ENCODE measurements around the gene RELN.

Gene RELN

DNA sequence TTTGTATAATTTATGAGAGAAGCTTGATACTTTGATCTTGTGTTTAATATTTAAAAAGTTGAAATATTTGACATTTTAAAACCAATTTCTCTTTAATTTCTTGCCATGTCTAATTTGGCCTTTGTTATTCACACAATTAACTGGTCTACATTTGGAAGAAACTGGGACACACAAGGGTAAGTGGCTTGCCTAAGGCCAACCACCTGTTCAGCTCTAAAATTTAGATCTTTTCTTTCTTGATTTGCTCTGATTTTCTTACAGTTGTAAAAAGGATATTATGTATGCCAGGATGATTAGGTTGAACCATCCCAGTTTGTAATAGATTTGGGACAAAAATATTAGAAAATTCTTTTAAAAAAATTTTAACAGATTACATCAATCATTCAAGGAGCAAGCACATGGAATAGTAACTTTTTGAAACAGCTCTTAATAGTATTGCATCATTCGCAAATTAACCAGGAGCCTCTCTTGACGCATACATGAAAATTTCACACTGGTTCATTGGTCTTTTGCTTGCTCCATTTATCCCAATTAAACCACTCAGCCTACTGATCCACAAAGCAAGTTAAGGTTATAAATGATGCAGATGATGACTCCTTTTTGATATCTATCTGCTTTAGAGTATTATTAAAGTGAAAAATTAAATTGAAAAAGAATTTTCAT is 321.0 kb downstream of the RELN start:
- no peak for DNase-seq

DNA sequence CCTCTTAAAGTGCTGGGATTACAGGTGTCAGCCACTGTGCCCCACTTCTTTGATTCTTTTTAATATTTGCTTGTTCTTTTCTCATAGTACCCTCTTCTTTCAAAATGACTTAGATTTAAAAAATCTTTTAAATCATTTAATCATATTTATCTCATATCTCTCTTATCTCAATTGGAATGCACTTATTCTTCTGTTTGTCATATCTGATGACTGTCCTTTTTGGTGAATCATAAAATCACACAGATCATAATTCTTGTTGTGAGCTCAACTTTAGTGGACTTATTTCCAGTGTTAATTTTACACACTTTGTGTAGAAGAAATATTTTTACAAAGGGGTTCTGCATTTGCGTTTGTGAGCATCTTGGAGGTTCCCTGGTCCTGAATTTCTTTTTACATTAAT is 323.1 kb downstream of the RELN start:
- no peak for DNase-seq

DNA sequence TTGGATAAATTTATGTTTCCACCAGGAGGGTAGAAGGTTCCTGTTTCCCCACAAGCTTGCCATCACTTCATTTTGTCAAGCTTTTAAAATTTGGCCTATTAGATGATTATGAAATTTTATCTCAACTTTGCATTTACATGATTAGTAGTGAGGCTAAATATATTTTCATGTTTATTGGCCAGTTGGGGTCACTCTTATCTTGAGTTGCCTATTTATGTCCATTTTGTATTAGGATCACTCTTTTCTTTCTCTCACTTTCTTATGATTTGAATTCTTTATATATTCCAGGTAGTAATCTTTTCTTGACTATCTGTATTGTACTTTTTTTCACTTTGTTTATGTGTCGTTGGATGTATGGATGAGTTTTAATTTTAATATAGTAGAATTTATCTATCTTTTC is 324.9 kb downstream of the RELN start:
- no peak for DNase-seq

DNA sequence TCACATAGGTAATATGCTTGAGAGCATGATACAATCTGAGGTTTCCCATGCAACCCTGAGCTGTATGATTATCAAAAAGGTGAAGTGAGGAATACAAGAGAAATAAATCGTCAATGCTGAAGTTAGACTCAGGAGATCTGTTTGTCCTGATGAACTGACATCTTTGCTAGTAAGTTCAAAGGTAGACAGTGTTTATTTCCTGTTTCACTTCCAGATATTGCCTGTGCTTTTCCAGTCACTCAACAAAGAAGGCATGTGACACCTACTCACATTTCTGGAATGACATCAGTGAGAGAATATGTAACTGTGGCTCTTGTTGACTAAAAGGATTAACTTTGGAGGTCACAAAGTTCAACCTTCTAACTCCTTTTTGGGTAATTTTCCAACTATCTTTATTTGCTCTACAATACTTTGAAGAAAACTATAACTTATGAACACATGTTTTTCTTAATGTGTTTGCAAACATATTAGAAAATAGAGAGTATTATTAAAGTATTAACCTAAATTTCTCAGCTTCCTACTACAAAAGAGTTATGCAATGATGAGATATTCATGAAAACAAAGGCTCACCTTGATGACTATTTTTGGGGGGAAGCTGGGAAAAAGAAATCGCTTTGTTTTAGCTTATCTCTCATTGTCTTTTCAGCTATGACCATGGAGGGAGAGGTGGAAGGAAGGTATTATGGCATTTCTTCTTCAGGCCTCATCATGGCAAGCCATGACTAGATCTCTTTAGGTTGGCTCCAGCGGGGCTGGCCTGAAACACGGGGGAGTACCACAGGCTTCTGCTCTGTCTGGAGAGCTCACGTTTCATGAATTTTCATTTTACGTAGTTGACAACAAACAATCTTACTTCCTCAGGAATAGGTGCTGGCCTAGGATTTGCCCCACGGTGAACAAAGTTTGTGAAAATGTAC is 328.7 kb downstream of the RELN start:
- peak; percentile 5 for DNase-seq

DNA sequence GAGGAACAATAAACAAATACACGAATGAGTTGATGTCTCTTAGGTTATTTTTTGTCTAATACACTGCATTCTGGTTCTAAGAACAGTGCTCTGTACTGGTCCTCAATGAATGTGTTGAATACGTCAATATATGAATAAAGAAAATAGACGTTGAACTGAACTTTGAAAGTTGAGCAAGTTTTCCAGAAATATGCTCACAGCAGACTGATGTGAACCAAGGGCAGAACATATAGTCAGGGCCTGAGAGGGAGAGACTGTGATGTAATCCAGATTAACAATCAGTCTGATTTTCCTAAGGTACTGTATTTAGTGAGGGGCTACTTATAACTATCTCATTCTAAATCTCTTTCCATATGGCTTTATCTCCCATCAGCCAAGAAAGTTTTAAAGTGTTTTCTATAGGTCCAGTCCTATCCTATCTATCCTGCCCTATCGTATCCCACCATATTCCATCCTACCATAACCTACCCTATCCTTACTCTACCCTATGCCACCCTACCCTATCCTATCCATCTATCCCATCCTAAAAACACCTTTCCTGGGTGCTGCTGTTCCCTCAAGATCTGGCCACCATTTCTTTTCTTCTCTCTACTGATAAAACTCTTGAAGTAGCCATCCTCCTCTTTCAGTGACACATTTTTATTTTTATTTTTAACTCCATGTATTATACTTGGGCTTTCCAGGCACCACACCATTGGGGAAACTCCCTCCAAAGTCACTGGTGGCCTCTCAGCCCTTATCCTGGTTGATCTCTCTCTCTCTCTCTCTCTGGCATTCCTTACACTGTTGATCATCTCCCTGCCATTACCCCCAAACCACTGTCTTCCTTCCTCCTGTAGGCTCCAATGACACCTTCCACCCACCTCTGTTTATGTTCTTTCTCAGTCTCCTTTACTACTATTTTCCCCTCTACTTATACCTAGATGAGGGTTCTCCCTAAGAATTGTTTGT is 331.1 kb downstream of the RELN start:
- DNase-seq = no peak

DNA sequence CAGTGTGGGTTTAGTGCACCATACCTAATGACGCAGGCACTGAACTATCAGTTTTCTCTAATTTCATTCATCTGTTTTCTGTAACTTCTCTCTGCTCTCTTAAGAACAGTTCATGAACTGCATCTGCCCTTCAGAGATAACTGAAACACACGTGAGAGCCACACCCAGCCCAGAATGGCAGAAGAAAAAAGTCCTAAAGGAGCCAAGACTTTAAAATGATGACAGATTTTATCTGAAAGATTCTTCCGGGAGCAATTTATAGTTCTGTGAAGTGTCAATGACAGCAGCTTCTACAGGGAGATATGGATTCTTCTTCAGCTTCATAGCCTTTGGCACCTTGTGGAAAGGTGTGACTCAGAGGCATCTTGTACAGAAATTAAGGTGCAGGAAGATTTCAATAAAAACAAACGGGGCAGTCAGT is 332.0 kb downstream of the RELN start:
- DNase-seq = no peak

DNA sequence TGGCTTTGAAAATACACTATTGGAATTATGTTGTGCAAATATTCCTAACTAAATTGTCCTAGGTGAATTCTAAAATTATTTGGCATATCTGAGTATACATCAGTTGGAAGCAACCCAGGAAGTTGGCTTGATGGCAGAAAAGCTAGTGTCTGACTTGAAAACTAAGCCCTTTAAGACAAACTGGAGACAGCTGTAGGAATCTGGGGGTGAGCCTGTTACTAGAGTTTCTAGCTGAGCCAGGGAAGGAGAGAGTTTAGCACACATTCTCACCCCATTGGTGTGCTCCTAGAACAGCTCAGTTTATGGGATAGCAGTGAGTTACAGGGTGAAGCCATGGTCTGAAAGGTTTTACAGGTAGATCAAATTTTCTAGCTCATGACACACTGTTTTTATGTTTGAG is 333.2 kb downstream of the RELN start:
- no peak for DNase-seq

DNA sequence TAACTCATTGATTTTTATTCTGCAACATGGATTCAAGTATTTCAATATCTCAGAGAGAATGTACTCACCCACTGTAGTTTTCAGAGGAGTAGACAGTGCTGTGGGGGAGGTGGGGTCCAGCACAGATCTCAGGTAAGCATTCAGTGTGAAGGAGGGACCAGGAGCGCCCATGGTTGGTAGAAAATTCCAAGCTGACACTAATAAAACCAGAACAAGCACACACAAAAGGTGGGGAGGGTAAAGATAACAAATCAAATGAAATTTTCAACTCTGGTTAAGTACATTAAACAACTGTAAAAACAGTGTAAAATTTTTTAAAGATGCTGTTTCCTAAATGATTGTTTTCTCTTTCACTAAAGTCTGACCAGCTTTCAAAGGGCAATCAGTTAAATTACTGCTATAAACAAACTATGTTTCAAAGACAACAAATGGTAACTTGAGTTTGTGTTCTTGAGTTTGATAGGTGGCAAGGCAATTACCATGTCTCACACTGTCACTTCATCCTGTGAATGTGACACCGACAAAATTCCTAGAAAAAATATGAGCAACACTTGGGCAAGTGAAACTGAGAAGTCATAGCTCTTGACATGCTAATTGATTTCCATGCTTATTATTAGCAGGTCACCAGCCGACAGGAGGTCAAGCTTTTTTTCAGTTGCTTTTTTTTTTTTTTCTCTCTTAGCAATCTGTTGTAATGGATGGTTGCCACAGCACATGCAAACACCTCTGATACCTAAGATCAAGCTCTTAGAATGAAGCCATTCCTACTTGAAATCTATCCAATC is 337.7 kb downstream of the RELN start:
- DNase-seq = no peak

DNA sequence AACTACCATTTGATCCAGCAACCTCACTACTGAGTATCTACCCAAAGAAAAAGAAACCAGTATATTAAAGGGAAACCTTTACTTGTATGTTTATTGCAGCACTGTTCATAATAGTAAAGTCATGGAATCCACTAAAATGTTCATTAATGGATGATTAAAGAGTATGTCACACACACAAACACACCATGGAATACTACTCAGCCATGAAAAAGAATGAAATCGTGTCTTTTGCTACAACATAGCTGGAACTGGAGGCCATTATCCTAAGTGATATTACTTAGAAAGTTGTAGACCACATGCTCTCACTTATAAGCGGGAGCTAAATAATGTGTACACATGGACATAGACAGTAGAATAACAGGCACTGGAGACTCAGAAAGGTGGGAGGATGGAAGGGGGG is 340.4 kb downstream of the RELN start:
- no peak for DNase-seq

DNA sequence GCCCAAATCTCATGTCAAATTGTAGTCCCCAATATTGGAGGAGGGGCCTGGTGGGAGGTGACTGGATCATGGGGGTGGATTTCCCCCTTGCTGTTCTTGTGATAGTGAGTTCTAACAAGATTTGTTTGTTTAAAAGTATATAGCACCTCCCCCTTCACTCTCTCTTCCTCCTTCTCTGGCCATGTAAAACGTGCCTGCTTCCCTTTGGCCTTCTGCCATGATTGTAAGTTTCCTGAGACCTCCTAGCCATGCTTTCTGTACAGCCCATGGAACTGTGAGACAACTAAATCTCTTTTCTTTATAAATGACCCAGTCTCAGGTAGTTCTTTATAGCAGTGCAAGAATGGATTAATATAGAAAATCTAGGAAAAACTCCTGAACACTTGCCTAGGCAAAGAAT is 341.3 kb downstream of the RELN start:
- DNase-seq = no peak

DNA sequence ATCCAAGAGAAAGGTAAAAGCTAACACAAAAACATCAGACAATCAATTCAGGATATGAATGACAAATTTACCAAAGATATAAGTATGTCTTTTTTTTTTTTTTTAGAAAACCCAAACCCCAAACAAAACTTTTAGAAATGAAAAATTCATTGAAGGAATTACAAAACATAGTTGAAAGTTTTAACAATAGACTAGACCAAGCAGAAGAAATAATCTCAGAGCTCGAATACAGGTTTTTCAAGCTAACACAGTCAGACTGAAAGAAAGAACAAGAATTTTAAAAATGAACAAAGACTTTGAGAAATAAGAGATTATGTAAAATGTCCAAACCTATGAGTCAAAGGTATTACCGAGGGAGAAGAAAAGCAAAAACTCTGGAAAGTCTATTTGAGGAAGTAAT is 345.1 kb downstream of the RELN start:
- DNase-seq = no peak

DNA sequence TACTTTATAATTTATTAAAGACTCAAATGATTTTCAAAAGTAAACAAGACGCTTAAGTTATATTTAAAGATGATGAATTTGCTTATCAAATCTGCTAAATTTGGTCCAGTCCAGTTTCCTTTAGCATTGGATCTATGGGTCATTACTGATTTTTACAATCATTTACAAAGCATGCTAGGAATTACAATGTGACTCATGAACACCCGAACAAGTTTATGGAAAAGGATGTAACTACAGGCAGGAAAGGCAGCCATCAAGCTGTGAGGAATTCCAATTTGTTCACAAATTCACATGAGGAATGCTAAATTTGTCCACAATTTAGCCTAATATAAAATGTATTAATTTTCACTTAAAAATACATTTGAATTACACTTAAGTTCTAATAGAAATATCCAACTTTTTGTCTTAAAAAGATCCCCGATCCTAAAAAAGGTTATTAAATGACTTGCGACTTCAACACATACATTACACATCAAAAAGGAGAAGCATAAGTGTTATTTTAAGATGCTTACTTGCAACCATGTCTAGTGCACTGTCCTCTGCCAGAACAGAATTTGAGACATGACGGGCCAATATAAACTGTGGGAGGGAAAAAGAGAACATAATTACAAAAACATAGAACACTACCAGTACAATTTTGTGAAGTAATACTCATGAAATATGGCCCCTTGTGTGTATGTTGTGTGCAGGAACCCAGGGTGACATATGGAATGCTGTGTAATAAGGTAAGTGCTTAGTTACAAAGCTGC is 349.3 kb downstream of the RELN start:
- no peak for DNase-seq

DNA sequence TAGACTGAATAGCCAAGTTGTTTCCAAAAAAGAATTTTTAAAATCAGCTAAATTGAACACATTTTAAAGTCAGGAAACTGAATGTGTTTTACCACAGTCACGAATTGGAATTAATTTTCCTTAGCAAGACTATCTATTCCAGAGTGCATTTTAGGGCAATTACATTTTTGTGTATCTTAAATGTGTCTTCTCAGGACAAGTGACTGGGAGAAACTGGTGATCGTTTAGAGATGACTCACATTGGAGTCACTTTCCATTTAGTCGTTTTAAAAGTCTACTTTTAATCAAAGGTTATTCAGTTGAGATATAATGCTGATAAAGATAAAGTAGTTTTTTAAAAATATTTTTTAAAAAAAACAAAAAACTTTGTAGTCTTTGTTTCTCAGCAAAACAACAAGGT is 351.7 kb downstream of the RELN start:
- no peak for DNase-seq

DNA sequence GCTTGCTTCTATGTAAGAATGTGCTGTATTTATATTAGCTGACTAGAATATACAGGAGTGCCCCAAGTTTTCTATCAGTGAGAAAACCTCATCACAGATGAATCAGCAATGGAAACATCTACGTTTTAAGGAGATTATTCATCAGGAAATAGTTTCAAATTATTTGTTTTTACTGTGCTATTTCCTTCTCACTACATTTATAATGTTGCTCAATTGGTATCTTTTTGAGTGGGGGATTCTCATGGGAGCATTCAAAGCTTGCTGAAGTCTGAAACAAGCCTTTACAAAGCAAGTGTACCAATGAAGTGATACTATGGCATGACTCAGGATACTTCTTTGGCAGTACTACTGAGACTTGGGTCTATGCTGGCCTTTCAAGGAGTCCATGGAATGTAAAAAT is 352.4 kb downstream of the RELN start:
- DNase-seq = no peak

DNA sequence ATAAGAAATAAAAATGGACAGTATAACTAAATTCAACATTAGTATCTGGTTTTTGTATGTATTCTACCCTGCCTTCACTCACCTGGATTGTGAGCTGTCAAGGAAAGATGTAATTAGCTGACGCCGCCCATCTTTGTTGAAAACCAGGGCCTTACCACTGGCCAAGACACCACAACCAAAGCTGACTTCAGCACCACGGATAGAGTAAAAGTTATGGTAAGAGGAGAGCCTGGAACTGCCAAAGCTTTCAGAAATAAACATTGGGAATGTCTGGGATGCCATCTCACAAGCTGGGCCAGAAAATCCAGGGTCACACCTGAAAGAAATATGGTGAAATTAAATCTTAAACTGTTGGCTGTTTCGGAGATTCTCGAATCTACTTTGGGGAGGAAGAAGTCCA is 353.3 kb downstream of the RELN start:
- no peak for DNase-seq

DNA sequence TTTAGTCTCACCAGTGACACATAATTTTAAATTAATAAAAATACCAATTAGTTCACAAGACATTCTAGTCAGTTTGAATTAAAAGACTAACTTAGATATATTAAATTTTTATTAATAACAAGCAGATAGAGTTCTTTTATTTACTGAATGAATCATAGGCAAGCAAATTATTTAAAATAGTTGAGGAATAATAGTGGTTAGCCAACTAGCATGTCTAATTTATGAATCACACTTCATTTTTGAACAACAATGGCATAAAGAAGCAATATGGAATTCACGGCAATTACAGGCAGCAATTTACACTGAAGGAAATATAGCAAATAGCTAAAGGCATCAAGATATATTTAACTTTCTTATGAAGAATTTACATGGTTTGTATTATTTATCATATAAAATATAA is 356.5 kb downstream of the RELN start:
- no peak for DNase-seq

DNA sequence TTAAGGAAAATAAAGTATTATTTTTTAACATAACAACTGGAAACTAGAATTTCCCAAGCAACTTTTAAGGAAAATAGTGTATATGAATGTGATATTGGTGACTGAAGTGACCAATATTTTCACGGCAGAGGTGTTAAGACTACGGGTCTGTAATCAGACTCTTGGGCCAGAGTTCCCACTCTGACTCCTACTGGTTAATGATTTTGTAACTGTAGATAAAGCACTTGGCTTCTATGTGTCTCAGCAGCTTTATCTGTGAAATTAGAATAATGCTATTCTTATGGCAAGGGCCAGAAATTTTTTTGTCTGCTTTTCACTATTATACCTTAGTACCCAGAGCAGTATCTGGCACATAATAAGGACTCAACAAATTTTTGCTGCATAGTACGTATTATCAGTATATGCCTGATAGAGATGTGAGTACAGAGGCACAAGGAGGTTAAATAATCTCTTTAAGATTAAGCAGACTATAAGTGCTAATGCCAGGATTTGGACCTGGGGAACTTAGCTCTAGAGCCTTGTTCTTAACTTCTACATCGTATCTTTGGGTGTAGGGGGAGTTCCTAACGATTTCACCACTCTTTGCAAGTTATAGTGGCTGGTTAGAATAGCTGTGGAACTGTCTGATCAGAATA is 357.3 kb downstream of the RELN start:
- no peak for DNase-seq

DNA sequence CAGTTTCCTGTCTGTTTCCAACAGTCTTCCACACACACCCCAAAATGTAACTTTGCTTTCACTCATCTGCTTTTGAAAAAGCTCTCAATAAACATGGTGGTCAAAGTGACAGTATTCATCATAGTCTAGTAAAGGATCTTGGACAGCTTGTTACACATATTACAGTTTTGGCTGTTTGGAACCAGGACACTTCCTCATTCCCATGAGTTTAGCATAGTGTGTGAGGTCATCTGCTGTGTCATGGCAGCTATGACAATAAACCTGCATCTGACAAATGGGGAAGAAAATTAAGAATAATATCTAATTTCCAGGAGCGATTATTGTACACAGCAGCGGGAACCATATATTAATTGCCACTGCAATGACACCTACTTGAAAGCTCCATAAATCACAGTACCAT is 359.1 kb downstream of the RELN start:
- DNase-seq = no peak

DNA sequence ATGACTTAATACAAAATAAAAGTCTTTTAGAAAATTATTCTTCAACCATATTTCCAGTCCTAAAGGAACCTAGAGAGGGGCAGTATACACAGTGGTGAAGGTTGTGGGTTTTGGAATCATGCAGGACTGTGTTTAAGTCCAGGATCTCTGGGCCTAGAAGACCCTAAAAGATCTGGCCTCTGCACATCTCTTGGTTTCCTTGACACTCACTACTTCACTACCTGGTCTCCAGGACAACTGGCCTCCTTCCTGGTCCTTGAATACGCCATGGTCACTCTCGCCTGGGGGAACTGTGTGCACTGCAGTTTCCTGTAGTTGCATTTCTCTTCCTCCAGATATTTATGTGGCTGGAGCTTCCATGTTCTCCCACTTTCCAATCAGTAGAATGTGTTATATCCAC is 360.7 kb downstream of the RELN start:
- DNase-seq = no peak

DNA sequence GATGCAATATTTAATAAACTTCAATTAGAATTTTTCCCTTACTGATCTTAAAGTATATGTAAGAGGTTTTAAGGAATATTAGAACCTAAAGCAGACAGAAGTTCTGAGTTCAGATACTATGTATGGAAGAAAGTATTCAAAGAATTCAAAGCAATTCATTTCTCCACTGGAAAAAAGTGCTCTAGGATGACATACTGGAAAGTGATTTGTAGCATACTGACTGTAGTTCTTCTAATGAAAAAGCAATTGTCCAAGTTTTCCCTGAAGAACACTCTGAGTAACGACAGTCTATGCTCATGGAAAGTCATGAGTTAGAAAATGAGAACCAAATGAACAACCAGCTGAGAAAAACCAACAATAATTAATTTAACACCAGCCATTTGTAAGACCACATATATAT is 362.7 kb downstream of the RELN start:
- no peak for DNase-seq

DNA sequence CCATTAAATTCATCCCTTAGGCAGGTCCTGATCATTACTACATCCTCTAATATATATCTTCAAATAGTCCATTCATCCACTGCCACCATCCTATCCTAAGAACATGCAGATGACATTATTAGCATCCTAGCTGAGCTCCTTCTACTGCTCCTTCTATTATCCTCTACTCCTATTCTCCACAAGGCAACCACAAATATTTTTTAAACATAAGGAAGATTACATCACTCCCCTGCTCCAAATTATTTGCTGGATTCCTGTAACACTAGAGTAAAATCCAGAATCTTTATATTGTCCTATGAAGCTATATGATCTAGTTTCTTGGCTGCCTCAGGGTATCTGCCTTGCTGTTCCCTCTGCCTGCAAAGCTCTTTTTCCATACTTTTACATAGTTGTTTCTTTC is 367.2 kb downstream of the RELN start:
- DNase-seq = no peak

Measured in NCI-H2029 (cell line).